Liver (tissue), 9 donors: ENCODE results near the gene DDN. TPM values are rescaled to one million over a fixed set of nuclear protein-coding genes. Genes with fewer than 3 reads are reported as not detected.

Source experiments
- DNase-seq: peaks from one replicate; pipeline ENCODE4 v3.0.0-alpha.2; 2017; ENCODE audit warnings: low spot score
- H3K27ac ChIP-seq, 2 donors: one replicate each; pipeline ENCODE4 v1.7.0; 2013; ENCODE audit warnings: inconsistent platforms in 2 of 2, low read length in 2 of 2, control low read depth in 1 of 2, low read depth in 1 of 2, mild to moderate bottlenecking in 1 of 2
- H3K27me3 ChIP-seq, 4 donors: one replicate each; pipeline versions ENCODE4 v1.6.1 to v1.7.0; 2013; ENCODE audit warnings: low read length in 3 of 4, inconsistent platforms in 1 of 4, mild to moderate bottlenecking in 1 of 4, moderate library complexity in 1 of 4; ENCODE audit not compliant: control insufficient read depth in 4 of 4, insufficient read depth in 4 of 4
- H3K36me3 ChIP-seq, 4 donors: one replicate each; pipeline versions ENCODE4 v1.6.1 to v1.7.0; 2013; ENCODE audit warnings: low read length in 3 of 4, mild to moderate bottlenecking in 3 of 4, low read depth in 1 of 4, moderate library complexity in 1 of 4; ENCODE audit not compliant: control insufficient read depth in 4 of 4, insufficient read depth in 3 of 4
- H3K4me1 ChIP-seq, 4 donors: one replicate each; pipeline versions ENCODE4 v1.6.1 to v1.7.0; 2013; ENCODE audit warnings: low read length in 3 of 4, mild to moderate bottlenecking in 3 of 4, moderate library complexity in 1 of 4; ENCODE audit not compliant: control insufficient read depth in 4 of 4, insufficient read depth in 4 of 4
- H3K4me3 ChIP-seq, 3 donors: one replicate each; pipeline versions ENCODE4 v1.6.1 to v1.7.0; 2013; ENCODE audit warnings: low read length in 3 of 3, control low read depth in 1 of 3, low read depth in 1 of 3, mild to moderate bottlenecking in 1 of 3
- H3K9ac ChIP-seq, 2 donors: one replicate each; pipeline ENCODE4 v1.7.0; 2013; ENCODE audit warnings: low read length in 2 of 2, mild to moderate bottlenecking in 2 of 2, moderate library complexity in 2 of 2, control low read depth in 1 of 2, low read depth in 1 of 2
- H3K9me3 ChIP-seq, 4 donors: one replicate each; pipeline versions ENCODE4 v1.6.1 to v1.7.0; 2013; ENCODE audit warnings: low read length in 3 of 4; ENCODE audit not compliant: control insufficient read depth in 4 of 4
- FOXA2 ChIP-seq: IDR thresholded peaks from 2 replicates; pipeline ENCODE4 v1.6.1; 2016; ENCODE audit warnings: antibody characterized with exemption
- GABPA ChIP-seq, 2 donors: IDR thresholded peaks in 1 of 2; conservative IDR thresholded peaks in 1 of 2; 2 replicates each; pipeline ENCODE4 v1.6.1; 2016; ENCODE audit warnings: antibody characterized with exemption in 2 of 2, mild to moderate bottlenecking in 1 of 2, moderate library complexity in 1 of 2
- JUND ChIP-seq, 2 donors: IDR thresholded peaks; 2 replicates each; pipeline ENCODE4 v1.6.1; 2016; ENCODE audit warnings: antibody characterized with exemption in 2 of 2
- NR2F2 ChIP-seq: IDR thresholded peaks from 2 replicates; pipeline ENCODE4 v1.6.1; 2016; ENCODE audit warnings: antibody characterized with exemption
- RAD21 ChIP-seq, 2 donors: IDR thresholded peaks; 2 replicates each; pipeline ENCODE4 v1.6.1; 2016; ENCODE audit warnings: antibody characterized with exemption in 2 of 2, mild to moderate bottlenecking in 2 of 2
- SP1 ChIP-seq: IDR thresholded peaks from 2 replicates; pipeline ENCODE4 v1.6.1; 2018; ENCODE audit warnings: antibody characterized with exemption, mild to moderate bottlenecking
- WGBS: extraction: QIAGEN DNeasy Blood & Tissue Kit; methylation state at CpG from one replicate; pipeline ENCODE4 v1.1.7; 2013; 5-methylcytosine and 5-hydroxymethylcytosine counted together
- polyA plus RNA-seq, 2 donors: library from polyadenylated mRNA; stranded (reverse) in 1 of 2; unstranded in 1 of 2; fragments of 200-250 nt in 1 of 2; fragments of >200 nt in 1 of 2; fragmentation: Nextera tagmentation in 1 of 2; extraction: Ambion mirVana in 1 of 2; gene quantifications; one replicate each; pipeline versions ENCODE4 v1.2.1 to v1.2.3, GENCODE V29; 2013 to 2015
- total RNA-seq, 2 donors: library from RNA; depleted of rRNA; stranded (reverse); fragments of >200 nt; gene quantifications; one replicate each; pipeline ENCODE4 v1.2.3, GENCODE V29; 2014
- TF ChIP-seq, protein P1 (sequence below): fragments of 150-350 bp; IDR thresholded peaks from 2 replicates; pipeline ENCODE4 v1.5.1; 2017; ENCODE audit warnings: improper control_type of control experiment, low read depth, low read length; ENCODE audit not compliant: missing input control
- TF ChIP-seq, protein P2 (sequence below): IDR thresholded peaks from 2 replicates; pipeline ENCODE4 v1.6.1; 2016; ENCODE audit warnings: antibody characterized with exemption
- TF ChIP-seq, protein P3 (sequence below): IDR thresholded peaks from 2 replicates; pipeline ENCODE4 v1.6.1; 2016; ENCODE audit warnings: antibody characterized with exemption, mild to moderate bottlenecking
- donor health status: healthy.
- donor health status: healthy.
- donor health status: healthy.
- donor health status: healthy.
- donor health status: healthy.

DDN gene
- total and polyA plus RNA-seq, 4 donors: 0.09 TPM; not detected in 3

- TF ChIP-seq, protein P1, sequence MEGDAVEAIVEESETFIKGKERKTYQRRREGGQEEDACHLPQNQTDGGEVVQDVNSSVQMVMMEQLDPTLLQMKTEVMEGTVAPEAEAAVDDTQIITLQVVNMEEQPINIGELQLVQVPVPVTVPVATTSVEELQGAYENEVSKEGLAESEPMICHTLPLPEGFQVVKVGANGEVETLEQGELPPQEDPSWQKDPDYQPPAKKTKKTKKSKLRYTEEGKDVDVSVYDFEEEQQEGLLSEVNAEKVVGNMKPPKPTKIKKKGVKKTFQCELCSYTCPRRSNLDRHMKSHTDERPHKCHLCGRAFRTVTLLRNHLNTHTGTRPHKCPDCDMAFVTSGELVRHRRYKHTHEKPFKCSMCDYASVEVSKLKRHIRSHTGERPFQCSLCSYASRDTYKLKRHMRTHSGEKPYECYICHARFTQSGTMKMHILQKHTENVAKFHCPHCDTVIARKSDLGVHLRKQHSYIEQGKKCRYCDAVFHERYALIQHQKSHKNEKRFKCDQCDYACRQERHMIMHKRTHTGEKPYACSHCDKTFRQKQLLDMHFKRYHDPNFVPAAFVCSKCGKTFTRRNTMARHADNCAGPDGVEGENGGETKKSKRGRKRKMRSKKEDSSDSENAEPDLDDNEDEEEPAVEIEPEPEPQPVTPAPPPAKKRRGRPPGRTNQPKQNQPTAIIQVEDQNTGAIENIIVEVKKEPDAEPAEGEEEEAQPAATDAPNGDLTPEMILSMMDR: no peak
Measured at GRCh38 chr12:49018261-49019119, 19.3 kb upstream of the DDN start, which contains the start of gene PRKAG1 (continued).

- H3K9me3 ChIP-seq: no peaks in the 10 kb centered on the region
- under 1% methylated on average over 8 of the region's 8 CpGs for WGBS
- H3K9ac ChIP-seq: peak overlapping the region; percentile 83 to 96
- no peak for TF ChIP-seq NR2F2
- no peak for TF ChIP-seq FOXA2
- TF ChIP-seq SP1: no peak
- TF ChIP-seq, protein P2, sequence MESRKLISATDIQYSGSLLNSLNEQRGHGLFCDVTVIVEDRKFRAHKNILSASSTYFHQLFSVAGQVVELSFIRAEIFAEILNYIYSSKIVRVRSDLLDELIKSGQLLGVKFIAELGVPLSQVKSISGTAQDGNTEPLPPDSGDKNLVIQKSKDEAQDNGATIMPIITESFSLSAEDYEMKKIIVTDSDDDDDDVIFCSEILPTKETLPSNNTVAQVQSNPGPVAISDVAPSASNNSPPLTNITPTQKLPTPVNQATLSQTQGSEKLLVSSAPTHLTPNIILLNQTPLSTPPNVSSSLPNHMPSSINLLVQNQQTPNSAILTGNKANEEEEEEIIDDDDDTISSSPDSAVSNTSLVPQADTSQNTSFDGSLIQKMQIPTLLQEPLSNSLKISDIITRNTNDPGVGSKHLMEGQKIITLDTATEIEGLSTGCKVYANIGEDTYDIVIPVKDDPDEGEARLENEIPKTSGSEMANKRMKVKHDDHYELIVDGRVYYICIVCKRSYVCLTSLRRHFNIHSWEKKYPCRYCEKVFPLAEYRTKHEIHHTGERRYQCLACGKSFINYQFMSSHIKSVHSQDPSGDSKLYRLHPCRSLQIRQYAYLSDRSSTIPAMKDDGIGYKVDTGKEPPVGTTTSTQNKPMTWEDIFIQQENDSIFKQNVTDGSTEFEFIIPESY: no peak
- TF ChIP-seq, protein P1: no peak
- TF ChIP-seq JUND (IDR thresholded peaks at IDR 0.05): no peak
- no peak for TF ChIP-seq GABPA (IDR thresholded peaks at IDR 0.05 in 1 of 2, conservative IDR thresholded peaks at IDR 0.05 in 1 of 2)
- peak overlapping the region; percentile 87 to 92 for H3K27ac ChIP-seq
- no peak for DNase-seq
- peaks cover 4 to 16% (median 9%) of the 10 kb centered on the region in 4 donors for H3K4me1 ChIP-seq
- H3K27me3 ChIP-seq: no peaks in the 10 kb centered on the region
- peaks cover 6 to 17% (median 12%) of the 10 kb centered on the region in 4 donors for H3K36me3 ChIP-seq
- peak overlapping the region; percentile 64 to 98 (median 90) for H3K4me3 ChIP-seq
Measured at GRCh38 chr12:49017891-49018260, 18.7 kb upstream of the DDN start.

DNA sequence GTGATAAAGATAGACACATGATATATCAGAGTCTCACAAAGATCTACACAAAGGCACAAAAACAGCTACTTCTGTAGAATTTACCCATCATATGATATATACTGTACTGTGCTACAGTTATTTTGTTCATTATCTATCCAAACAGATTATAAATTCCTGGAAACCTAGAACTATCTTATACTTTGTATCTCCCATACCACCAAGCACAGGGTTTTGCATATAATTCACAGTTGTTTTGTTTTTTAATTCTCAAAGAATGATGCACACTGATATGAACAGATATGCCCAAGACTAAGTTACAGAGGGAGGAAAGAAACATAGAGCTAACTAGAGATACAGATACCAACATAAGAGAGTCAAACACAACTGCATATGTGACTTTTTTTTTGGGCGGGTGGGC lies 16.0 kb upstream of the DDN start:
- 100% methylated on average over 1 of the region's 1 CpG for WGBS
- Histone ChIP-seq H3K27ac (no peak overlapping the region), H3K27me3 (no peaks in the 10 kb centered on the region)

More for the DNA sequence above, 16.0 kb upstream of the DDN start:
- H3K9ac ChIP-seq: no peak overlapping the region
- H3K36me3 ChIP-seq: peaks cover 5 to 10% (median 8%) of the 10 kb centered on the region in 4 donors
- no peak for DNase-seq
- H3K4me1 ChIP-seq: peaks cover 4 to 16% (median 9%) of the 10 kb centered on the region in 4 donors
- no peaks in the 10 kb centered on the region for H3K9me3 ChIP-seq
- H3K4me3 ChIP-seq: no peak overlapping the region
- TF ChIP-seq SP1: no peak
- TF ChIP-seq, protein P3, sequence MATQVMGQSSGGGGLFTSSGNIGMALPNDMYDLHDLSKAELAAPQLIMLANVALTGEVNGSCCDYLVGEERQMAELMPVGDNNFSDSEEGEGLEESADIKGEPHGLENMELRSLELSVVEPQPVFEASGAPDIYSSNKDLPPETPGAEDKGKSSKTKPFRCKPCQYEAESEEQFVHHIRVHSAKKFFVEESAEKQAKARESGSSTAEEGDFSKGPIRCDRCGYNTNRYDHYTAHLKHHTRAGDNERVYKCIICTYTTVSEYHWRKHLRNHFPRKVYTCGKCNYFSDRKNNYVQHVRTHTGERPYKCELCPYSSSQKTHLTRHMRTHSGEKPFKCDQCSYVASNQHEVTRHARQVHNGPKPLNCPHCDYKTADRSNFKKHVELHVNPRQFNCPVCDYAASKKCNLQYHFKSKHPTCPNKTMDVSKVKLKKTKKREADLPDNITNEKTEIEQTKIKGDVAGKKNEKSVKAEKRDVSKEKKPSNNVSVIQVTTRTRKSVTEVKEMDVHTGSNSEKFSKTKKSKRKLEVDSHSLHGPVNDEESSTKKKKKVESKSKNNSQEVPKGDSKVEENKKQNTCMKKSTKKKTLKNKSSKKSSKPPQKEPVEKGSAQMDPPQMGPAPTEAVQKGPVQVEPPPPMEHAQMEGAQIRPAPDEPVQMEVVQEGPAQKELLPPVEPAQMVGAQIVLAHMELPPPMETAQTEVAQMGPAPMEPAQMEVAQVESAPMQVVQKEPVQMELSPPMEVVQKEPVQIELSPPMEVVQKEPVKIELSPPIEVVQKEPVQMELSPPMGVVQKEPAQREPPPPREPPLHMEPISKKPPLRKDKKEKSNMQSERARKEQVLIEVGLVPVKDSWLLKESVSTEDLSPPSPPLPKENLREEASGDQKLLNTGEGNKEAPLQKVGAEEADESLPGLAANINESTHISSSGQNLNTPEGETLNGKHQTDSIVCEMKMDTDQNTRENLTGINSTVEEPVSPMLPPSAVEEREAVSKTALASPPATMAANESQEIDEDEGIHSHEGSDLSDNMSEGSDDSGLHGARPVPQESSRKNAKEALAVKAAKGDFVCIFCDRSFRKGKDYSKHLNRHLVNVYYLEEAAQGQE: no peak
- no peak for TF ChIP-seq NR2F2
- no peak for TF ChIP-seq RAD21 (IDR thresholded peaks at IDR 0.05)
- TF ChIP-seq, protein P1: no peak
